RWPE1 (cell line): Measurements from ENCODE around the gene METTL16.
"Not testable (repeated sequence)": the region's sequence is repeated elsewhere in the genome, so short reads cannot be mapped to it uniquely, and the experiment has no call there.

Experiments used
- CTCF ChIA-PET: fragments of 350-600 bp; sonication (Branson Sonifier 250); formaldehyde crosslinking; extraction: SDS; loops from one replicate; lab custom pipeline; 2021; lab: Yijun Ruan, JAX
- POLR2A ChIA-PET: fragments of 400-600 bp; formaldehyde crosslinking; extraction: SDS; loops from one replicate; lab custom pipeline; 2020; ENCODE audit warnings: antibody characterized with exemption; ENCODE audit not compliant: low non-redundant PET; lab: Yijun Ruan, JAX
- DNase-seq: peaks from one replicate; pipeline ENCODE4 v3.0.0; 2012; ENCODE audit warnings: low spot score
- H3K27ac ChIP-seq: fragments of 450-650 bp; 2 replicates; pipeline ENCODE4 v1.5.1; 2017
- CTCF ChIP-seq: fragments of 450-650 bp; conservative IDR thresholded peaks from 2 replicates; pipeline ENCODE4 v1.5.1; 2017; ENCODE audit warnings: low read depth, mild to moderate bottlenecking

METTL16 gene

GRCh38 chr17:2449486-2449885, 62.2 kb downstream of the METTL16 start:
- H3K27ac ChIP-seq: no peak overlapping the region
- DNase-seq: no peak
- POLR2A ChIA-PET: no interaction called here
- TF ChIP-seq CTCF: no peak
- CTCF ChIA-PET: no interaction called here

GRCh38 chr17:2447479-2447878, 64.2 kb downstream of the METTL16 start:
- DNase-seq, H3K27ac ChIP-seq, CTCF ChIA-PET, POLR2A ChIA-PET: not testable (repeated sequence)

GRCh38 chr17:2445638-2446037, 66.0 kb downstream of the METTL16 start:
- no peak for DNase-seq
- no peak overlapping the region for H3K27ac ChIP-seq
- ChIA-PET POLR2A (no interaction called here), CTCF (no interaction called here)
- TF ChIP-seq CTCF: no peak

GRCh38 chr17:2444382-2444781, 67.3 kb downstream of the METTL16 start:
- no peak for DNase-seq
- POLR2A ChIA-PET: no interaction called here
- CTCF ChIA-PET: interaction anchor here (0.6 to 0.7 kb wide), 2 partner anchors 365 to 1036 kb away, joined by 3 to 5 read pairs; no protein-coding TSS in a partner anchor

GRCh38 chr17:2442166-2442565, 69.5 kb downstream of the METTL16 start:
- POLR2A ChIA-PET: no interaction called here
- CTCF ChIA-PET: interaction anchor here (0.7 kb wide), 1 partner anchor 136 kb away, joined by 3 read pairs; no protein-coding TSS in a partner anchor
- H3K27ac ChIP-seq: no peak overlapping the region
- no peak for DNase-seq
- no peak for TF ChIP-seq CTCF

More at GRCh38 chr17:2444382-2444781, 67.3 kb downstream of the METTL16 start:
- H3K27ac ChIP-seq: no peak overlapping the region
- no peak for TF ChIP-seq CTCF

- H3K27ac ChIP-seq: no peak overlapping the region
- POLR2A ChIA-PET: no interaction called here
- DNase-seq: no peak
- CTCF ChIA-PET: interaction anchor here (0.5 kb wide), 1 partner anchor 171 kb away, joined by 3 read pairs; no protein-coding TSS in a partner anchor
- TF ChIP-seq CTCF: no peak
These were observed 70.8 kb downstream of the METTL16 start for GRCh38 chr17:2440930-2441329.

- CTCF ChIA-PET, DNase-seq, H3K27ac ChIP-seq, POLR2A ChIA-PET: not testable (repeated sequence)
These were observed 71.7 kb downstream of the METTL16 start for GRCh38 chr17:2439997-2440396.

GRCh38 chr17:2438823-2439222, 72.9 kb downstream of the METTL16 start:
- CTCF ChIA-PET: no interaction called here
- DNase-seq: no peak
- no peak overlapping the region for H3K27ac ChIP-seq
- TF ChIP-seq CTCF: no peak
- POLR2A ChIA-PET: no interaction called here
